ENCODE results near the gene AP3B1. TPM values are rescaled to one million over a fixed set of nuclear protein-coding genes. Genes with fewer than 3 reads are reported as not detected.

Gene AP3B1
- total and polyA plus RNA-seq, 12 donors = 22.0 to 59.1 (median 34.3) TPM

GRCh38 chr5:78103232-78103918 lies 191.1 kb downstream of the AP3B1 start:
- Histone ChIP-seq H3K4me3 (no peak overlapping the region), H3K4me1 (replicated peaks in 1 of 2) (no peaks in the 10 kb centered on the region), H3K27ac (no peak overlapping the region), H3K36me3 (replicated peaks in 1 of 2) (peaks cover 0 to 7% of the 10 kb centered on the region in 2 donors), H3K9me3 (replicated peaks in 1 of 3) (no peaks in the 10 kb centered on the region), H3K27me3 (no peaks in the 10 kb centered on the region)
- no peak for DNase-seq
- TF ChIP-seq, protein P1, sequence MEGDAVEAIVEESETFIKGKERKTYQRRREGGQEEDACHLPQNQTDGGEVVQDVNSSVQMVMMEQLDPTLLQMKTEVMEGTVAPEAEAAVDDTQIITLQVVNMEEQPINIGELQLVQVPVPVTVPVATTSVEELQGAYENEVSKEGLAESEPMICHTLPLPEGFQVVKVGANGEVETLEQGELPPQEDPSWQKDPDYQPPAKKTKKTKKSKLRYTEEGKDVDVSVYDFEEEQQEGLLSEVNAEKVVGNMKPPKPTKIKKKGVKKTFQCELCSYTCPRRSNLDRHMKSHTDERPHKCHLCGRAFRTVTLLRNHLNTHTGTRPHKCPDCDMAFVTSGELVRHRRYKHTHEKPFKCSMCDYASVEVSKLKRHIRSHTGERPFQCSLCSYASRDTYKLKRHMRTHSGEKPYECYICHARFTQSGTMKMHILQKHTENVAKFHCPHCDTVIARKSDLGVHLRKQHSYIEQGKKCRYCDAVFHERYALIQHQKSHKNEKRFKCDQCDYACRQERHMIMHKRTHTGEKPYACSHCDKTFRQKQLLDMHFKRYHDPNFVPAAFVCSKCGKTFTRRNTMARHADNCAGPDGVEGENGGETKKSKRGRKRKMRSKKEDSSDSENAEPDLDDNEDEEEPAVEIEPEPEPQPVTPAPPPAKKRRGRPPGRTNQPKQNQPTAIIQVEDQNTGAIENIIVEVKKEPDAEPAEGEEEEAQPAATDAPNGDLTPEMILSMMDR (IDR thresholded peaks at IDR 0.05) = no peak
- no peak for TF ChIP-seq POLR2A (IDR thresholded peaks at IDR 0.05)
- intact Hi-C loops (cut with DNase I) = no loop called here
- WGBS, 4 donors = 93 to 98% (median 96%) methylated on average over 4 of the region's 4 CpGs

GRCh38 chr5:78102500-78102899 lies 192.0 kb downstream of the AP3B1 start:
- TF ChIP-seq, protein P1 (IDR thresholded peaks at IDR 0.05) = no peak
- no peak for TF ChIP-seq POLR2A (IDR thresholded peaks at IDR 0.05)
- Histone ChIP-seq H3K27me3 (no peaks in the 10 kb centered on the region), H3K4me1 (replicated peaks in 1 of 2) (no peaks in the 10 kb centered on the region), H3K4me3 (no peak overlapping the region), H3K9me3 (replicated peaks in 1 of 3) (no peaks in the 10 kb centered on the region), H3K36me3 (replicated peaks in 1 of 2) (peaks cover 0 to 7% of the 10 kb centered on the region in 2 donors), H3K27ac (no peak overlapping the region)
- no peak for DNase-seq
- intact Hi-C loops (cut with DNase I) = no loop called here

DNA sequence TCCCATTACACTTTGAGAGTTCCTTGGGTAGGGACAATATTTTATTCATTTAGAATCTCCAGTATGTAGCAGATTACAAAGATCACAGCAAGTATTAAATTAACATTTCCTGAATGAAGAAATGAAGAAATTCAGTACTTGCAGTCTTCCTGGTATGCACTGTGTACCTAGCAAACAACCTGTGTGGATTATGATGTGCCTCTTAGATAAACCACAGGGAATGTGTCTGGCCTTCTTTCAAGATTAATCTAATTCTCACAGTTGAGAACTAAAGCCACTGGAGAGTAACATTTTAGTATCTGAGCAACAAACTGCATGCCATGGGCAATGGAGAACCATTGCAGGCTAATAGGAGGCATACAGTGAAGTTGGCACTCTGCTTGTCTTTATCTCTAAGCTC lies 199.4 kb downstream of the AP3B1 start:
- Histone ChIP-seq H3K4me1 (replicated peaks in 1 of 2) (no peaks in the 10 kb centered on the region), H3K27ac (no peak overlapping the region), H3K4me3 (no peak overlapping the region), H3K9me3 (replicated peaks in 1 of 3) (no peaks in the 10 kb centered on the region), H3K36me3 (replicated peaks in 1 of 2) (no peaks in the 10 kb centered on the region), H3K27me3 (no peaks in the 10 kb centered on the region)
- TF ChIP-seq POLR2A (IDR thresholded peaks at IDR 0.05) = no peak
- TF ChIP-seq, protein P1 (IDR thresholded peaks at IDR 0.05) = no peak
- no peak for DNase-seq
- intact Hi-C loops (cut with DNase I) = no loop called here

GRCh38 chr5:78090002-78090401 lies 204.5 kb downstream of the AP3B1 start:
- H3K4me1 ChIP-seq (replicated peaks in 1 of 2) = no peaks in the 10 kb centered on the region
- no peaks in the 10 kb centered on the region for H3K9me3 ChIP-seq (replicated peaks in 1 of 3)
- intact Hi-C loops (cut with DNase I) = no loop called here
- TF ChIP-seq POLR2A (IDR thresholded peaks at IDR 0.05) = no peak
- TF ChIP-seq, protein P1 (IDR thresholded peaks at IDR 0.05) = no peak
- no peak for DNase-seq
- no peak overlapping the region for H3K4me3 ChIP-seq
- no peaks in the 10 kb centered on the region for H3K27me3 ChIP-seq
- H3K27ac ChIP-seq = no peak overlapping the region
- no peaks in the 10 kb centered on the region for H3K36me3 ChIP-seq (replicated peaks in 1 of 2)
- 93 to 100% (median 100%) methylated on average over 1 of the region's 1 CpG for WGBS, 4 donors
